HG02623 (cell line): ENCODE data around the gene EXTL2.
A peak's percentile ranks its signal among the peaks of the same experiment; 100 is the strongest.
"Not testable (repeated sequence)": the region's sequence is repeated elsewhere in the genome, so short reads cannot be mapped to it uniquely, and the experiment has no call there.

Experiments used
- ATAC-seq: cut with Tn5 transposase; IDR thresholded peaks from one replicate; pipeline ENCODE4 v1.9.1; 2021; ENCODE audit warnings: moderate library complexity; ENCODE audit not compliant: unreplicated experiment

EXTL2 gene

DNA sequence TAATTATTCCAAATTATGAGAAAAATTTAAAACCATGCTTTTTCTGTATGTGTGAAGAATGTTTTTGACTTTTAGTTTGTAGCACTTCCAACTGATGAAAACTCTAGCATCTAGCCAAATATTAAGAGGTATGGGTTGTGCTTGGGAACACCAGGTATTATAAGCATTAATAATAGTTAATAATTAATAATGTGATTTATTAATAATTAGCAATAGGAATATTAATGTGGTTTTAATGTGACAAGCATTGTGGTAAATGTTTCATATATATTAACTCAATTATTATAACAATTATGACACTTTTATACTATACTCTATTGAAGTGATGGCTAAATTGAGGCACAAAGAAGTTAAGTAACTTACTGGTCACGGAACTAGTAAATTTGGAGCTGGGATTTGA lies 9.1 kb upstream of the EXTL2 start:
- ATAC-seq = no peak

- ATAC-seq = no peak
These were observed 7.7 kb upstream of the EXTL2 start for GRCh38 chr1:100902365-100902764.

DNA sequence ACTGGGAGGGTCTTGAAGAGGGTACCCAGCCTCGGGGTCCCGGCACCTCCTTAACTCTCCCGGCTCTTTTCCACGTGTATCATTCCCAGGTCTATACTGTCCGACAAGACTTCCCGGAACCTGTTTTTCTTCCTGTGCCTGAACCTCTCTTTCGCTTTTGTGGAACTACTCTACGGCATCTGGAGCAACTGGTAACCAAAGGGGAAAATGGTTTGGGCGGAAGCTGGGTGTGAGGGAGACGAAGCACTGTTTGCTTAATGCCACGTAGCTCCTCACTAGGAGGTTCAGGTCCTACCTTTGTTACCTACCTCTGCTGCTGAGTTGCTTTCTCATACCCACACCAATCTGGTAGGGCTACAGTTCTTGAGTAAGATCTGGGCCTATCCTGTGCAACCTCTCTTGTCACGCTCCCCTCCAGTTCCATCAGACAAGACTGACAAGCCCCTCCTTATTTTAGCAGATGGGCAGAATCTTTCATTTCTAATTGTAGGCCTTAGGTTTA lies 1.9 kb upstream of the EXTL2 start:
- peak; percentile 25 for ATAC-seq

DNA sequence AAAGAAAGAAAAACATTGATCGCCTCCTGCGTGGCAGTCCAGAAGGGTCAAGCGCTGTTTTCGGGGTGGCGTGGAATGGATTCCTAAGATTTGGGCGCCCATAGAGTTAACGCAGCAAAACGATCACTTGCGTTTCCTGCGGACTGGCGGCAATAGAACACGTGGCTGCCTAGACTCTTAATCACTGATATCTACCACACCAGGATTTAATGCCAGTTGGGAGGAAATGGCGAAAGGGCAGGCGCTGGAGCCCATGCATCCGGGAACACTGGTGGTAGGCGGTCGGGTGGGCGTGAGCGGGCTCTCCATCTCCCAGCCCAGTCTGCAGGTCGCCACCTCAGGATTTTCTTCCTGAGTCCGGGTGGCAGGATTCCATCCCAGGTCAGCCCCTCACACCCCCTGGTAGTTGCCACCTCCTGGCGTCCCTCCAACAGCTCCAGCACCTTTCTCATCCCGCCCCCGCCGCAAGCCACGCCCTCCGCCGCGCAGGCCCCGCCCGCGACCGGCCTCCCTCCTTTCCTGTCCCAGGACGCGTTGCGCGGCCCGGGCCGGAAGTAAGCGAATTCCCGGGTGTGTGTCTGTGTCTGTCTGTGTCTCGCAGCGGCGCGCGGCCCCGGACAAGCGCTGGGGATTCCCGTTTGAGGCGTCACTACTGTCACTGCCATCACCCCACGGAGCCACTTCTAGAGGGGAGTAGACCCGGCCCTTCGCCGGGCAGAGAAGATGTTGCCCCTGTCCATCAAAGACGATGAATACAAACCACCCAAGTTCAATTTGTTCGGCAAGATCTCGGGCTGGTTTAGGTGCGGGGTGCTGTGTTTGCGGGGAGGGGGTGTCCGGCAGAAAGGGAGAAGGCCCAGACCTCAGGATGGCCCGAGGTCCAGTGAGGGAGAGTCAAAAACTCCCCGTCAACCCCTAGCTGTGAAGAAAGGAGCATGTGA lies 1.2 kb upstream of the EXTL2 start, which contains the start of gene SLC30A7:
Gene SLC30A7, plus strand, starts transcription at position 551 of the 941 bp plus-strand sequence. Its CDS starts 173 bp downstream, at position 724.
- ATAC-seq = peak; percentile 73

GRCh38 chr1:100893718-100894117 lies 924 bp downstream of the EXTL2 start:
- ATAC-seq = no peak

GRCh38 chr1:100892554-100892953 lies 2.1 kb downstream of the EXTL2 start:
- ATAC-seq = no peak

GRCh38 chr1:100891380-100891779 lies 3.3 kb downstream of the EXTL2 start:
- ATAC-seq = no peak

DNA sequence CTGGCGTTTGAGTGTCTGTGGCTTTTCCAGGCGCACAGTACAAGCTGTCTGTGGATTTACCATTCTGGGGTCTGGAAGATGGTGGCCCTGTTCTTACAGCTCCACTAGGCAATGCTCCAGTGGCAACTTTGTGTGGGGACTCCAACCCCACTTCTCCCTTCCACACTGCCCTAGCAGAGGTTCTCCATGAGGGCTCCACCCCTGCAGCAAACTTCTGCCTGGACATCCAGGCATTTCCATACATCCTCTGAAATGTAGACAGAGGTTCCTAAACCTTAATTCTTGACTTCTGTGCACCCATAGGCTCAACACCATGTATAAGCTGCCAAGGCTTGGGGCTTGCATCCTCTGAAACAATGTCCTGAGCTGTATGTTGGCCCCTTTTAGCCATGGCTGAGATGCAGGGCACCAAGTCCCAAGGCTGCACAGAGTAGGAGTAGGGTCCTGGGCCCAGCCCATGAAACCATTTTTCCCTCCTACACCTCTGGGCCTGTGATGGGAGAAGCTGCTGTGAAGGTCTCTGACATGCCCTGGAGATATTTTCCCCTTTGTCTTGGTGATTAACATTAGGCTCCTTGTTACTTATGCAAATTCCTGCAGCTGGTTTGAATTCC lies 4.7 kb downstream of the EXTL2 start:
- not testable (repeated sequence) for ATAC-seq

DNA sequence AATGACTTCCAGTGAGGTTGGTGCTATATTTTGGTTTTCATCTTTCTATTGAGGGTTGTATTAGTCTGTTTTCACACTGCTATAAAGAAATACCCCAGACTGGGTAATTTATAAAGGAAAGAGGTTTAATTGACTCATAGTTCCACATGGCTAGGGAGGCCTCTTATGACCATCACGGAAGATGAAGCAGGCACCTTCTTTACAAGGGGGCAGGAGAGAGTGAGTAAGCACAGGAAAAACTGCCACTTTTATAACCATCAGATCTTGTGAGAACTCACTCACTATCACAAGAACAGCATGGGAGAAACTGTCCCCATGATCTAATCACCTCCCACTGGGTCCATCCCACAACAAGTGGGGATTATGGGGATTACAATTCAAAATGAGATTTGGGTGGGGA lies 5.6 kb downstream of the EXTL2 start:
- not testable (repeated sequence) for ATAC-seq

GRCh38 chr1:100883963-100884362 lies 10.7 kb downstream of the EXTL2 start:
- ATAC-seq = no peak

GRCh38 chr1:100882698-100883097 lies 11.9 kb downstream of the EXTL2 start:
- no peak for ATAC-seq

- no peak for ATAC-seq
These were observed 13.0 kb downstream of the EXTL2 start for GRCh38 chr1:100881687-100882086.

DNA sequence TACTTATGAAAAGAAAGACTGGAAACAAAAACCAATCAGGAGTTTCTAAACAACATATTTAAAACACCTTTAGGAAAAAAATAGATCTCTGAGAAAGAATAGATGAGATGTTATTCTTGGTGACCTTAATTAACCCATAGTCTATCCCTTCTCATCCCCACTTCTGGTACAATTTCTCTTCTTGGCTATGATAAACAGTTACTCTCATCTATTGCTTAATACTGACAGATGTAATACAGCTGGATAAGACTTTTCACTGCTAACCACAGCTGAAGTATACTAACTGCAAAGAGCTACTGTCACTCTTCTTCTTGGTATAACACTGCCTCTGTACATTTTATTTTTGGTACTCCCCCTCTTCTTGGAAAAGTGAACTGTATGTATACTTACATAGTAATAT lies 15.2 kb downstream of the EXTL2 start:
- ATAC-seq = no peak

DNA sequence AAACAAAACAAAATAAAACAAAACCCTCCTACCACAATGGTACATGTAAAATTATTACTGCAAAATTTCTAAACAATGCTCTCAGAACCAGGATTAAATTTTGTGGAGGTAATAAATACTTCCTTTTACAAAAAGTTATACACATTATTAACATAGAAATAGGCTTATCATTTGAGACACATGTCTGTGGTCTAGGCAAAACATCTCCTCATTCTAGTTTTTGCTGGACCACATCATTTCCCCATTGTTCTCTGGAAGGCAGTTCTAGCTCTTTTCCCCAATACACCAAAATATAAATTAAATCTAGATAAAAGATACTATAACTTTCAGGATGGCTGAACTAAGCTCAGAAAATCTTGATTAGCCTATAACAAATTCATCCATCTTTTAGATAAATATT lies 18.4 kb downstream of the EXTL2 start:
- no peak for ATAC-seq

GRCh38 chr1:100875228-100875627 lies 19.4 kb downstream of the EXTL2 start:
- ATAC-seq = no peak

DNA sequence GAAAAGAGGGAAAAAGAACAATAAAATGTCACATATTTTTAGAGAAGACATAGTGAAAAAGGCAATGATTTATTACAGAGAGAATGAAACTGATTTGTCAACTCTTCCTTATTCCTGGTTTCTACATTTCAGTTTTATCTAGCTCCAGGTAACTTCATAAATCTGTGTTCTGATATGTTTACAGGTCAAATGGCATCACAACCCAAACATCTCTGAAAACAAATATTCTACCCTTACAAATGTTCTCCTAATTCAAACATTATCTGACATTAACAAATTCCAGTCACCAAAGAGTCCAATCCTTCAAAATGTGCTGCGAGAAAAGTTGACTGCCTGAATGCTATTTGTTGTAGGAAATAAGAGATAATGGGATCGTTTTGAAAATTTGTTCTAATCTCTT lies 20.2 kb downstream of the EXTL2 start:
- ATAC-seq = no peak

- no peak for ATAC-seq
These were observed 24.6 kb downstream of the EXTL2 start for GRCh38 chr1:100869996-100870395.

GRCh38 chr1:100868364-100868995 lies 26.2 kb downstream of the EXTL2 start:
- no peak for ATAC-seq

DNA sequence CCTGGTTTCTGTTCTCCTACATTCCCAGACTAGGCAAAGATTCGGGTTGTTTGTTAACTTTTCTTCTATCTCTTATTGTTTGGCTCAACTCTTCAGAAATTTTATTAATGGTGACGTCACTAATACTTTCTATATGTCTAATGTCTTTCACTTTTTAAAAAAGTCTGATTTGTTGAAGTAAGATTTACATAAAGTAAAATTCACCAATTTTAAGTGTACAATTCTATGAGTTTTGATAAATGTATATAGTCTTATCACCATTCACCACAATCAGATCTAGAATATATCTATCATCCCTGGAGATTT lies 27.8 kb downstream of the EXTL2 start:
- ATAC-seq = no peak

- ATAC-seq = no peak
These were observed 28.4 kb downstream of the EXTL2 start for GRCh38 chr1:100866041-100866900.

GRCh38 chr1:100862591-100862990 lies 32.1 kb downstream of the EXTL2 start:
- no peak for ATAC-seq
